Nephron progenitor cell (in vitro differentiated cells): ENCODE results near the gene FGB.
"Not testable (repeated sequence)": the region's sequence is repeated elsewhere in the genome, so short reads cannot be mapped to it uniquely, and the experiment has no call there.

Experiments
- DNase-seq: peaks from one replicate; pipeline ENCODE4 v3.0.0; 2021
- H3K27ac Mint-ChIP-seq: 2 replicates; pipeline ENCODE4 v1.8.0; 2021; ENCODE audit warnings: mild to moderate bottlenecking, moderate library complexity, mixed read lengths
- H3K27me3 Mint-ChIP-seq: 2 replicates; pipeline ENCODE4 v1.8.0; 2021; ENCODE audit warnings: mild to moderate bottlenecking, low read depth, mixed read lengths; ENCODE audit not compliant: poor library complexity
- H3K36me3 Mint-ChIP-seq: 2 replicates; pipeline ENCODE4 v1.8.0; 2021; ENCODE audit warnings: low read depth, mixed read lengths
- H3K4me1 Mint-ChIP-seq: 2 replicates; pipeline ENCODE4 v1.8.0; 2021; ENCODE audit warnings: mixed read lengths
- H3K4me3 Mint-ChIP-seq: 2 replicates; pipeline ENCODE4 v1.8.0; 2021; ENCODE audit warnings: mild to moderate bottlenecking, moderate library complexity, mixed read lengths
- H3K9me3 Mint-ChIP-seq: 2 replicates; pipeline ENCODE4 v1.8.0; 2021; ENCODE audit warnings: mild to moderate bottlenecking, moderate library complexity, mixed read lengths
- TF ChIP-seq, protein P1 (sequence below): fragments of 200-600 bp; sonication (generic); IDR thresholded peaks from 2 replicates; pipeline ENCODE4 v1.5.0; 2021; ENCODE audit warnings: antibody characterized with exemption

The FGB gene

DNA sequence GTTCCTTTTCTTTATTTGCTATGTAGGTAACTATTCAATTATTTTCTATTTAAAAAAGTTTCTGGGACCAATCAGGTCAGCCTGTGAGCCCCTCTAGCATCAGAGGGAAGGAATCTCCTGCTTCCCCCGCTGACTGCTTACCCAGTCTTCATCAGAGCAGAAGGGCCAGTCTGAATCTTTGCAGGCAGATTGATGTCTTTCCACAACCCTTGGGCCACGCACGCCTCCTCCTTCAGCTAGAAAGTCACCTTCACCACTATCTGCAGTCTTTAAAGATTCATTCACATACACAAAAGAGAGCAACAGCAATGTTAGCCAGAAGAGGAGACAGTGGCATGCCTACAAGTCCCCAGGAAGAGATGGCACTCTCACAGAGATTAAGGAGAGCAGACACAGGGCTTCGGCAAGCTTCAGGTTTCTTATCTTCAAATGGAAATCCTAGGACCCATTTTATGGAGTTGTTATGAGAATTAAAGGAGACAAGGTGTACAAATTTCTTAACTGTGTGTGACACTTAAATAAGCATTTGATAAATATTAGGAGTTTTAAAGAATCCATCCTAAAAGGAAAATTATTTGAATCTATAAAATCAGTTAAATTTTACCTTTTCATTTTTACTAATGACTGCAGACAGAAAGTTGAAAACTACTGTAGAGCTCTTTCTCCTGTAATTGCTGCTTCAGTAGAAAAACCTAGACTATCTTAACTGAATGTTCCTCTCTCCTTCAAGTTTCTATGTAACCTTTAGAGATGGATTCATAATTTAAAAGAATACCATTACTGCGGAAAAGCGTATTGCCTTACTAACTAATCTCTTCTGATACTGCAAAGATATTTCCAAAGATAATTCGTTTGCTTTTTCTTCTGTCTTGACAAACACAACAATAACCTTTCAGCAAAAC is 26.7 kb downstream of the FGB start:
- no peaks in the 10 kb centered on the region for H3K36me3 Mint-ChIP-seq
- peak overlapping the region; percentile 66 for H3K27ac Mint-ChIP-seq
- H3K9me3 Mint-ChIP-seq, result no peaks in the 10 kb centered on the region
- H3K4me3 Mint-ChIP-seq, result no peak overlapping the region
- TF ChIP-seq, protein P1, sequence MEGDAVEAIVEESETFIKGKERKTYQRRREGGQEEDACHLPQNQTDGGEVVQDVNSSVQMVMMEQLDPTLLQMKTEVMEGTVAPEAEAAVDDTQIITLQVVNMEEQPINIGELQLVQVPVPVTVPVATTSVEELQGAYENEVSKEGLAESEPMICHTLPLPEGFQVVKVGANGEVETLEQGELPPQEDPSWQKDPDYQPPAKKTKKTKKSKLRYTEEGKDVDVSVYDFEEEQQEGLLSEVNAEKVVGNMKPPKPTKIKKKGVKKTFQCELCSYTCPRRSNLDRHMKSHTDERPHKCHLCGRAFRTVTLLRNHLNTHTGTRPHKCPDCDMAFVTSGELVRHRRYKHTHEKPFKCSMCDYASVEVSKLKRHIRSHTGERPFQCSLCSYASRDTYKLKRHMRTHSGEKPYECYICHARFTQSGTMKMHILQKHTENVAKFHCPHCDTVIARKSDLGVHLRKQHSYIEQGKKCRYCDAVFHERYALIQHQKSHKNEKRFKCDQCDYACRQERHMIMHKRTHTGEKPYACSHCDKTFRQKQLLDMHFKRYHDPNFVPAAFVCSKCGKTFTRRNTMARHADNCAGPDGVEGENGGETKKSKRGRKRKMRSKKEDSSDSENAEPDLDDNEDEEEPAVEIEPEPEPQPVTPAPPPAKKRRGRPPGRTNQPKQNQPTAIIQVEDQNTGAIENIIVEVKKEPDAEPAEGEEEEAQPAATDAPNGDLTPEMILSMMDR, result no peak
- peaks cover 21% of the 10 kb centered on the region for H3K4me1 Mint-ChIP-seq
- peaks cover 4% of the 10 kb centered on the region for H3K27me3 Mint-ChIP-seq
- peak; percentile 5 for DNase-seq

DNA sequence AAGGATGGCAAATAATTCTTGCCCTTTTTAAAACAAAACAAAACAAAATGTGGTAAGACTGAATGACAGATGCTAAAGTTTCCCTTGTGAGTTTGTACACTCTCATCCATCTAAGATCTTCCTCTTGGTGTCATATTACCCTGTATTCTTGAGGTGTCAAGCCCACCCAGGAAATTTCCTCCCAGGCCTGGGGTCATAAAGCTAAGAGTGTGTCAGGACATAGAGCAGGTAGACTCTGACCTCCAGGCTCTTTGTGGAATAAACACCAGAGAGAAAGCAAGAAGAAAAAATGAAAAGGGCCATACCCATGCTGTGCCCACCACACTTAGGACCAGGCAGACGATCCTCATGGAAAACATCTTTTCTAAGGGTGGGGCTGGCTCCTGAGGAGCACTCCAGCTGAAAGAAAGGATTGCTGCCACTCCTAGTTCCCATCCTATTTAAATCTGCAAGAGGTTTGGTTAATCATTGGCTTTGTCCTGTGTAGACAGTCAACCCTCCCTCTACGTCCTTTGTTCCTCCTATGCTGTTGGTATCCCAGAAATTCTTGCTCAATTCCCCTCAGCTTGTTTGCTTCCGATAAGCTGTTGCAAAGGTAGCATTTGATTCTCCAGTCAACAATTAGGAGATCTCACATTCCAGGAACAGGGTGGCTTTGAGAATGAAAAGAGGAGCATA is 27.7 kb downstream of the FGB start, which contains the start of gene FGA:
Gene FGA, minus strand, starts transcription at position 414 of the 678 bp plus-strand sequence. Its CDS starts 55 bp downstream, at position 359.
- TF ChIP-seq, protein P1, result no peak
- Mint-ChIP-seq H3K9me3 (no peaks in the 10 kb centered on the region), H3K27me3 (peaks cover 4% of the 10 kb centered on the region), H3K4me1 (peaks cover 21% of the 10 kb centered on the region), H3K27ac (no peak within 1 kb of the TSS), H3K4me3 (no peak within 1 kb of the TSS), H3K36me3 (no peaks in the 10 kb centered on the region)
- DNase-seq, result no peak

DNA sequence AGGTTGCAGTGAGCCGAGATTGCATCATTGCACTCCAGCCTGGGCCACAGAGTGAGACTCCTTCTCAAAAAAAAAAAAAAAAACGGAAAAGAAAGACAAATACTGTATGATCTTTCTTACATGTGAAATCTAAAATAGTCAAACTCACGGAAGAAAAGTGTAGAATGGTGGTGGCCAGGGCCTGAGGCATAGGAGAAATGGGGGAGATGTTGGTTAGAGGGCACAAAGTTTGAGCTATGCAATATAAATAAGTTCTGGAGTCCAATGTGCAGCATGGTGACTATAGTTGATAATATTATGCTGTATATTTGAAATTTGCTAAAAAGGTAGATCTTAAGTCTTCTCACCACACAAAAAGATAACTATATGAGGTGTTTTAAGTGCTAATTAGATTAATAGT is 29.1 kb downstream of the FGB start:
- TF ChIP-seq, protein P1, result no peak
- no peak for DNase-seq
- H3K9me3 Mint-ChIP-seq, result no peaks in the 10 kb centered on the region
- H3K27me3 Mint-ChIP-seq, result peaks cover 4% of the 10 kb centered on the region
- H3K27ac Mint-ChIP-seq, result no peak overlapping the region
- no peaks in the 10 kb centered on the region for H3K36me3 Mint-ChIP-seq
- no peak overlapping the region for H3K4me3 Mint-ChIP-seq
- H3K4me1 Mint-ChIP-seq, result peaks cover 21% of the 10 kb centered on the region

DNA sequence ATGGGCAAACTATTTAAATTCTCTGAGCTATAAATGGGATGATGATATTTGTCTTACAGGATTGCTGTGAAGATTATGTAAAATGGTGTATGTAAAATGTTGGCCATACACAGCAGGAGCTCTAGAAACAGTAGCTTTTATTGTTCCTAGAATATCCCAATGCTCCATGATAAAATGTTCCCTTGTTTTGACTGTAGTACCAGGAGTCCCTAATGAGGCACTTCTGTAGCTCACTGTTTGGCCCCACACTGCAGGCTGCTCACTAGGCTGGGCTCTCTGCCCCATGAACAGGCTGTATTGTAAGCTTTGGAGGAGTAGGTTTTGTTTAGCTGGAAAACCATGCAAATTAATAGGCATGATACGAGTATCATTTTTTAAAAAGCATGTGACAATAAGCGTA is 31.1 kb downstream of the FGB start:
- no peak for DNase-seq
- H3K36me3 Mint-ChIP-seq, result no peaks in the 10 kb centered on the region
- H3K4me1 Mint-ChIP-seq, result peaks cover 19% of the 10 kb centered on the region
- no peaks in the 10 kb centered on the region for H3K9me3 Mint-ChIP-seq
- TF ChIP-seq, protein P1, result no peak
- no peak overlapping the region for H3K4me3 Mint-ChIP-seq
- H3K27ac Mint-ChIP-seq, result no peak overlapping the region
- H3K27me3 Mint-ChIP-seq, result peaks cover 8% of the 10 kb centered on the region

DNA sequence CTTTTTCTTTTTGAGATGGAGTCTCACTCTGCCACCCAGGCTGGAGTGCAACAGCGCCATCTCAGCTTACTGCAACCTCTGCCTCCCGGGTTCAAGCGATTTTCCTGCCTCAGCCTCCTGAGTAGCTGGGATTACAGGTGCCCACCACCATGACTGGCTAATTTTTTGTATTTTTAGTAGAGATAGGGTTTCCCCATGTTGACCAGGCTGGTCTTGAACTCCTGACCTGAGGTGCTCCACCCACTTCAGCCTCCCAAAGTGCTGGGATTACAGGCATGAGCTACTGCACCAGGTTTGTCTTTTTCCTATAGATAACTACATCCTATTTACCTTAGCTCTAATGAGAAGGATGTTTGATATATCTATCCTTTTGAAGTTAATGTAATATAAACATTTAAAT is 31.5 kb downstream of the FGB start:
- H3K9me3 Mint-ChIP-seq, H3K4me3 Mint-ChIP-seq, DNase-seq, H3K36me3 Mint-ChIP-seq, H3K27ac Mint-ChIP-seq, H3K27me3 Mint-ChIP-seq: not testable (repeated sequence)
- peaks cover 14% of the 10 kb centered on the region for H3K4me1 Mint-ChIP-seq

DNA sequence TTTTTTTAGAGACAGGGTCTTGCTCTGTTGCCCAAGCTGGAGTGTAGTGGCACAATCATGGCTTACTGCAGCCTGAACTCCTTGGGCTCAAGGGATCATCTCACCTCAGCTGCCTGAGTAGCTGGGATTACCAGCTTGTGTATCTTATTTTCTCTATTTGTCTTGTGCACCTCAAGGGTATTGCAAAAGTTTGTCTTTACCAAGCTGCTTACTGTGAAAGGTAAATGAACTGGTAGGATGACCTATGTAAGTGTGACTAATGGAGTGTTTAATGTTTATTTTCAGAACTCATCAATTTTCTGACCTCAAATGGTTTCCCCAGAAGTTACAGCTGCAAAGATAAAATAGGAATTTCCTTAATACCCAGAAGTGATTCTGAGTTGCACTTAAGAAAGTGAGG is 33.0 kb downstream of the FGB start:
- Mint-ChIP-seq H3K4me3 (no peak overlapping the region), H3K27ac (no peak overlapping the region), H3K4me1 (no peaks in the 10 kb centered on the region), H3K27me3 (peaks cover 4% of the 10 kb centered on the region), H3K9me3 (no peaks in the 10 kb centered on the region), H3K36me3 (no peaks in the 10 kb centered on the region)
- no peak for DNase-seq
- TF ChIP-seq, protein P1, result no peak

DNA sequence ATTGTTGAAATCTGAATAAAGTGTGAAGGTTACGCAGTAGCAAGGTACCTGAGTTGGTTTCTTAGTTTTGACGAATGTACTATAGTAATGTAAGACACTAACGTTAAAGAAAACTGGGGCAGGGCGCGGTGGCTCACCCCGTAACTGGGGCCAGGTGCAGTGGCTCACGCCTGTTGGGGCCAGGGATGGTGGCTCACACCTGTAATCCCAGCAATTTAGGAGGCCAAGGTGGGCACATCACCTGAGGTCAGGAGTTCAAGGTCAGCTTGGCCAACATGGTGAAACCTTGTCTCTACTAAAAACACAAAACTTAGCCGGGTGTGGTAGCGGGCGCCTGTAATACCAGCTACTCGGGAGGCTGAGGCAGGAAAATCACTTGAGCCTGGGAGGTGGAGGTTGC is 34.5 kb downstream of the FGB start:
- H3K4me3 Mint-ChIP-seq, DNase-seq, H3K27me3 Mint-ChIP-seq, H3K36me3 Mint-ChIP-seq, H3K4me1 Mint-ChIP-seq, H3K9me3 Mint-ChIP-seq, H3K27ac Mint-ChIP-seq: not testable (repeated sequence)
